Measurements from ENCODE around the gene ALKBH7. TPM values are rescaled to one million over a fixed set of nuclear protein-coding genes. Genes with fewer than 3 reads are reported as not detected.

ALKBH7 gene
- total and polyA plus RNA-seq, 2 donors from 2014 or later: 70.3 to 175 TPM

DNA sequence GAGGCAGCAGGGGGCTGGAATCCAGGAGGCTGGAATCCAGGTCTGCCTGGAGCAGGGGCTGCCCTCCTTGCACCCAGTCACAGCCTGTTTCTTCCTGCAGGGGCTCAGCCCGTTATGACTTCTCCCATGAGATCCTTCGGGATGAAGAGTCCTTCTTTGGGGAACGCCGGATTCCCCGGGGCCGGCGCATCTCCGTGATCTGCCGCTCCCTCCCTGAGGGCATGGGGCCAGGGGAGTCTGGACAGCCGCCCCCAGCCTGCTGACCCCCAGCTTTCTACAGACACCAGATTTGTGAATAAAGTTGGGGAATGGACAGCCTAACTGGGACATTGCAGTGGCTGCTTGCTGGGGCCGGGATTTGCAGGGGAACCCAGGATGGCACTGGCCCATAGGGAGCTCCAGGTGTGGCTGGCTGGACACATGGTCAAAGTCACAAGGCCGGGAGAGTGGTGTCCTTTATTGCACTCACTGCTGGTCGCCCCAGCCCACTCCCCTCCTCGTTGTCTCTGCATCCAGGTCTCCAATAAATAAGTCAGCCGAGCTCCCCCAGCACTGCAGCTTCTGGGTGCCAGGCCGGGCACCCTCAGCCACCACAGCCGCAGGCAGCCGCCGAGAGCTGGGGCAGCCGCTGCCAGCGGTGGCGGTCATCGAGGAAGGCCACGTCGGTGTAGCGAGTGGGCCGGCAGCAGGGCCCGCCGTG, 2.3 kb downstream of the ALKBH7 start:
- intact Hi-C loops (cut with DNase I): no loop called here
- peaks cover 0 to 8% (median 0%) of the 10 kb centered on the region in 3 donors for H3K4me1 ChIP-seq (ENCODE audit: control insufficient read depth in 2 of 3, insufficient read depth in 2 of 3, low read depth in 1 of 3, low read length in 3 of 3)
- DNase-seq: no peak

GRCh38 chr19:6375411-6376010, 2.9 kb downstream of the ALKBH7 start, which contains the start of gene PSPN:
Gene PSPN, minus strand, starts transcription at chr19:6375933. Its CDS starts 84 bp downstream, at chr19:6375849.
- Histone ChIP-seq H3K4me3 (ENCODE audit: low read length in 3 of 3) (no peak within 1 kb of the TSS), H3K9me3 (ENCODE audit: control insufficient read depth in 2 of 3, insufficient read depth in 1 of 3, low read length in 3 of 3) (no peaks in the 10 kb centered on the region), H3K27me3 (ENCODE audit: control insufficient read depth, insufficient read depth, low read length) (no peaks in the 10 kb centered on the region), H3K36me3 (ENCODE audit: control insufficient read depth in 2 of 3, insufficient read depth in 3 of 3, low read length in 3 of 3) (peaks cover 9 to 10% (median 10%) of the 10 kb centered on the region in 3 donors), H3K9ac (ENCODE audit: low read length in 3 of 3) (no peak within 1 kb of the TSS), H3K27ac (ENCODE audit: low read depth in 2 of 2, low read length in 2 of 2) (no peak within 1 kb of the TSS), H3K4me1 (ENCODE audit: control insufficient read depth in 2 of 3, insufficient read depth in 2 of 3, low read depth in 1 of 3, low read length in 3 of 3) (peaks cover 0 to 8% (median 0%) of the 10 kb centered on the region in 3 donors)
- intact Hi-C loops (cut with DNase I): no loop called here
- FAIRE-seq: no peak
- TF ChIP-seq CTCF (IDR thresholded peaks at IDR 0.05; ENCODE audit: borderline replicate concordance, extremely low read depth, insufficient read depth): no peak
- DNase-seq: peak in 1 of 5 donors; percentile 81

More for the DNA sequence above, 2.3 kb downstream of the ALKBH7 start:
- FAIRE-seq: no peak
- no peaks in the 10 kb centered on the region for H3K27me3 ChIP-seq (ENCODE audit: control insufficient read depth, insufficient read depth, low read length)
- H3K27ac ChIP-seq (ENCODE audit: low read depth in 2 of 2, low read length in 2 of 2): no peak overlapping the region
- H3K9me3 ChIP-seq (ENCODE audit: control insufficient read depth in 2 of 3, insufficient read depth in 1 of 3, low read length in 3 of 3): no peaks in the 10 kb centered on the region
- no peak for TF ChIP-seq CTCF (IDR thresholded peaks at IDR 0.05; ENCODE audit: borderline replicate concordance, extremely low read depth, insufficient read depth)
- H3K9ac ChIP-seq (ENCODE audit: low read length in 3 of 3): no peak overlapping the region
- peaks cover 3 to 4% (median 4%) of the 10 kb centered on the region in 3 donors for H3K36me3 ChIP-seq (ENCODE audit: control insufficient read depth in 2 of 3, insufficient read depth in 3 of 3, low read length in 3 of 3)
- H3K4me3 ChIP-seq (ENCODE audit: low read length in 3 of 3): no peak overlapping the region

GRCh38 chr19:6376512-6377190, 4.1 kb downstream of the ALKBH7 start:
- no peaks in the 10 kb centered on the region for H3K9me3 ChIP-seq (ENCODE audit: control insufficient read depth in 2 of 3, insufficient read depth in 1 of 3, low read length in 3 of 3)
- peaks cover 10 to 19% (median 10%) of the 10 kb centered on the region in 3 donors for H3K36me3 ChIP-seq (ENCODE audit: control insufficient read depth in 2 of 3, insufficient read depth in 3 of 3, low read length in 3 of 3)
- no peak overlapping the region for H3K9ac ChIP-seq (ENCODE audit: low read length in 3 of 3)
- no peak overlapping the region for H3K27ac ChIP-seq (ENCODE audit: low read depth in 2 of 2, low read length in 2 of 2)
- H3K4me3 ChIP-seq (ENCODE audit: low read length in 3 of 3): no peak overlapping the region
- intact Hi-C loops (cut with DNase I): no loop called here
- no peak for FAIRE-seq
- no peaks in the 10 kb centered on the region for H3K27me3 ChIP-seq (ENCODE audit: control insufficient read depth, insufficient read depth, low read length)
- DNase-seq: peak in 3 of 5 donors; percentile 49 to 82 (median 54)
- H3K4me1 ChIP-seq (ENCODE audit: control insufficient read depth in 2 of 3, insufficient read depth in 2 of 3, low read depth in 1 of 3, low read length in 3 of 3): peaks cover 0 to 8% (median 0%) of the 10 kb centered on the region in 3 donors
- no peak for TF ChIP-seq CTCF (IDR thresholded peaks at IDR 0.05; ENCODE audit: borderline replicate concordance, extremely low read depth, insufficient read depth)

All from kidney (tissue), 14 donors.